ENCODE data around the gene TAS2R31.

GRCh38 chr12:11069854-11070365 is 38.7 kb upstream of the TAS2R31 start:
- TF ChIP-seq TAF1 (IDR thresholded peaks at IDR 0.05; ENCODE audit: borderline replicate concordance, low read depth, low read length) (no peak), POLR2AphosphoS5 (IDR thresholded peaks at IDR 0.05; ENCODE audit: low read depth, low read length) (no peak), POLR2A (IDR thresholded peaks at IDR 0.05; ENCODE audit: low read depth, low read length) (no peak)
